HG03045 (cell line): ENCODE results near the gene P3H3.
"Not testable (repeated sequence)": the region's sequence is repeated elsewhere in the genome, so short reads cannot be mapped to it uniquely, and the experiment has no call there.

ENCODE experiments used
- ATAC-seq: cut with Tn5 transposase; IDR thresholded peaks from one replicate; pipeline ENCODE4 v1.9.1; 2021; ENCODE audit warnings: mild to moderate bottlenecking, moderate library complexity; ENCODE audit not compliant: unreplicated experiment

Gene P3H3

GRCh38 chr12:6863586-6864321 is 35.5 kb downstream of the P3H3 start:
- no peak for ATAC-seq

- not testable (repeated sequence) for ATAC-seq
Measured at GRCh38 chr12:6865307-6865706, 37.1 kb downstream of the P3H3 start.

- ATAC-seq, result no peak
Measured at GRCh38 chr12:6866163-6866919, 38.1 kb downstream of the P3H3 start.

- ATAC-seq, result peak; percentile 8
Measured at GRCh38 chr12:6866920-6867412, 38.8 kb downstream of the P3H3 start.

GRCh38 chr12:6867413-6868210 is 39.4 kb downstream of the P3H3 start, which contains the start of gene TPI1:
Gene TPI1 (plus strand): TSS chr12:6867531. CDS start chr12:6867567, 36 bp downstream.
- ATAC-seq, result peak; percentile 55

- no peak for ATAC-seq
Measured at GRCh38 chr12:6868211-6869048, 40.2 kb downstream of the P3H3 start.

- no peak for ATAC-seq
Measured at GRCh38 chr12:6869049-6870021, 41.1 kb downstream of the P3H3 start.

GRCh38 chr12:6870304-6870703 is 42.1 kb downstream of the P3H3 start:
- ATAC-seq, result not testable (repeated sequence)

- no peak for ATAC-seq
Measured at GRCh38 chr12:6871052-6871957, 43.1 kb downstream of the P3H3 start.

GRCh38 chr12:6872073-6873048 is 44.2 kb downstream of the P3H3 start:
- no peak for ATAC-seq

GRCh38 chr12:6873094-6874014 is 45.1 kb downstream of the P3H3 start, which contains the start of gene SPSB2:
Gene SPSB2 (minus strand): TSS chr12:6873303. CDS start chr12:6872901, 402 bp downstream.
- peak; percentile 71 for ATAC-seq

- ATAC-seq, result not testable (repeated sequence)
Measured at GRCh38 chr12:6874015-6874368, 45.8 kb downstream of the P3H3 start.

GRCh38 chr12:6879824-6880223 is 51.6 kb downstream of the P3H3 start:
- not testable (repeated sequence) for ATAC-seq

GRCh38 chr12:6883252-6883651 is 55.0 kb downstream of the P3H3 start:
- ATAC-seq, result no peak

GRCh38 chr12:6883683-6884082 is 55.5 kb downstream of the P3H3 start:
- no peak for ATAC-seq

- no peak for ATAC-seq
Measured at GRCh38 chr12:6884539-6884938, 56.3 kb downstream of the P3H3 start.
